Dermis microvascular lymphatic vessel endothelial cell (primary cell): ENCODE results near the gene ENAM. TPM values are rescaled to one million over a fixed set of nuclear protein-coding genes. Genes with fewer than 3 reads are reported as not detected.
"Not testable (repeated sequence)": the region's sequence is repeated elsewhere in the genome, so short reads cannot be mapped to it uniquely, and the experiment has no call there.

ENCODE experiments used
- DNase-seq, 2 donors: peaks; one replicate each; pipeline versions ENCODE4 v3.0.0 to v3.0.0-alpha.2; 2010; ENCODE audit warnings: low read depth in 2 of 2
- total RNA-seq: library from RNA; depleted of rRNA; stranded (reverse); fragments of >200 nt; gene quantifications from 2 replicates; pipeline ENCODE4 v1.2.1, GENCODE V29; 2014

Gene ENAM
- total RNA-seq, 1 donor from 2014 or later: not detected

GRCh38 chr4:70624226-70624793, 4.2 kb upstream of the ENAM start:
- DNase-seq: peak in 1 of 2 donors; percentile 6

- DNase-seq: no peak
Observed at GRCh38 chr4:70627620-70628019, 924 bp upstream of the ENAM start.

DNA sequence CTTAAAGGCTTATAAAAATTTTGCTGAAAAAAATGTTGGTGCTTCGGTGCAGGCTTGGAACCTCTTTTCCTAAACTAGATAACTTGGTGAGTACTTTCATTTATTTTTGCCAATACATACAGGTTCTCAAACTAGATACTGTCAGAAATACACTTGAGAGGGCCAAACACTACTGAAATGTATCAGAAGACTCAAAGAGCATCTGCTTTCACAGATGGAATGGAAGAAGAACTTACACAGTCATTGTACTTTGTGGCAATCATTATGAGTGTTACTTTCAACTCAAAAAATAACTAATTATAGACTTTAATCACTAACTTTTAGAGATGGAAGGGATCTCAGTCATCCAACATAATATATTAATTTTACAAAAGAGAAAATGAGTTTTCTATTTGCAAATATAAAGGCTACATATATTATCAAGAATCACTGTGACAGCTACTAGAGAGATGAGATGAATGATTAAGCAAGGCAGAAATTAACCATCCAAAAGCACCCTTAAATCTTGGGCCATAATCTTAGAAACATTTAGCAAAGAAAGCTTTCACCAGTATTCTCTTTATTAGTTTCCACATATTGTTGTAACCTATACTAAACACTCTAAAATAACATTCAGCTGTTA, 1.0 kb downstream of the ENAM start:
- no peak for DNase-seq

GRCh38 chr4:70630162-70630561, 1.6 kb downstream of the ENAM start:
- DNase-seq: no peak

- DNase-seq: peak; percentile 36 to 58
Observed at GRCh38 chr4:70632028-70632427, 3.5 kb downstream of the ENAM start.

DNA sequence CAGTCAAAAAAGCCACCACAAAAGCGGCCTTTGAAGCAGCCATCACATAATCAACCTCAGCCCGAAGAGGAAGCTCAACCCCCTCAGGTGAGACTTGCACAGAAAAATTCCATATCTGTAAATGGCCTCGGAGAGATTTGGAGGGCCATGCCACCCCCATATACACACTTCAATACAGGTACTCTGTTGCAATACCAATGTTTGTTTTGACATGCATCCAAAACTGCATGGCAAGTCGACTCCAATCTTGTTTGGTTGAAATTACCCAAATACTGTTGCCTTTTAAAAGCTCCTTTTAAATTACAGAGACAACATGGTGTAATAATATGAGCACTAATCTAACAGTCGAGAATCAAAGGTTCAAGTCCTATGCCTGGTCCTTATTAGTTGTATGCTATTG, 5.9 kb downstream of the ENAM start:
- DNase-seq: no peak

GRCh38 chr4:70637239-70637913, 8.8 kb downstream of the ENAM start:
- no peak for DNase-seq

- DNase-seq: no peak
Observed at GRCh38 chr4:70640192-70640591, 11.6 kb downstream of the ENAM start.

DNA sequence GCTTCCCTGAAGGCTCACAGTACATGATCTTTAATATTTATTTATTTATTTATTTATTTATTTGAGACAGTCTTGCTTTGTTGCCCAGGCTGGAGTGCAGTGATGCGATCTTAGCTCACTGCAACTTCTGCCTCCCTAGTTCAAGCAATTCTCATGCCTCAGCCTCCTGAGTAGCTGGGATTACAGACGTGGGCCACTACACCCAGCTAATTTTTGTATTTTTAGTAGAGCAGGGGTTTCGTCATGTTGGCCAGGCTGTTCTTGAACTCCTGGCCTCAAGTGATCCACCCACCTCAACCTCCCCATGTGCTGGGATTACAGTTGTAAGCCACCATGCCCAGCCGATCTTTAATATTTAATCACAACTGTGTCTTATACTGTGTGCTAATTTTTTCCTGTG, 22.2 kb downstream of the ENAM start:
- DNase-seq: not testable (repeated sequence)

DNA sequence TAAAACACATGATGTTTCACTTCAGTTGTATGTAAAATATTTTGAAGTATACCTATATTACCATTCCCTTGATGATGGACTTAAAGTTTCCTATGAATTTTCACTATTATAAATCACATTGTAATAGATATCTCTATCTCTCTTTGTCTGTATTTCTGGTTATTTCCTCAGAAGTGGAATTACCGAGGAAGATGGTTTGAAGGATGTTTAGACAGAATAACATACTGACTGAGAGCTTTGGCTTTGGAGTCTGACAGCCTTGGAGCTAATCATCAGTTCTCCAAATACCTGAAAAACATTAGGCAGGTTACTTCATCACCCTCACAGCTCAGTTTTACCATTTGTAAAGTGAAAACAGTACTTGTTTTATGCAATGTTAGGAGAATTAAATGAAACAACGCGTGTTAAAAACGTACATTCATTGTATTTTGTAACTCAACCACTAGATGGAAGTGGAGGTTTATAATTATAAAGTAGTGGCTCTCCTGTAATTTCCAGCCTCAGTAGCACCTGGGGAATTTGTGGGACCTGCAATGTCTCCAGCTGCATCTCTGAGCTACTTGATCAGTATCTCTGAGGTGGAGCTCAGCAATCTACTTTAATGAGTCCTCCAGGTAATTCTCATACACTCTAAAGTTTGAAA, 23.4 kb downstream of the ENAM start:
- DNase-seq: peak; percentile 18 to 40

DNA sequence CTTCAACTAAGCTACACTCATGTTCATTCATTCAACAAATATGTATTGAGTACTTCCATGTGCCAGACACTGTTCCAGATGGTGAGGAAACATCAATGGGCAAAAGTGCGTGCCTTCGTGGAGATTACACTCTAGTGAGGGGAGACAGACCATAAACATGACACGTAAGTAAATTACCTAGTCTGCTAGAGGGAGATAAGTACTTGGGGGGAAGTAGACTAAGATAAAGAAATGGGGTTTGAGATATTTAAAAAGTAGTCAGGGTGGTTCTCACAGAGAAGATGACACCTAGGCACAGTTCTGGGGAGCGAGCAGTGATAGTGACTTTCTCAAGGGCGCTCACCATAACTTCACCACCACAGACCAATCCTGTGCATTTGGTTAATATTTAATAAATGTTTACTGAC, 26.1 kb downstream of the ENAM start:
- DNase-seq: no peak

DNA sequence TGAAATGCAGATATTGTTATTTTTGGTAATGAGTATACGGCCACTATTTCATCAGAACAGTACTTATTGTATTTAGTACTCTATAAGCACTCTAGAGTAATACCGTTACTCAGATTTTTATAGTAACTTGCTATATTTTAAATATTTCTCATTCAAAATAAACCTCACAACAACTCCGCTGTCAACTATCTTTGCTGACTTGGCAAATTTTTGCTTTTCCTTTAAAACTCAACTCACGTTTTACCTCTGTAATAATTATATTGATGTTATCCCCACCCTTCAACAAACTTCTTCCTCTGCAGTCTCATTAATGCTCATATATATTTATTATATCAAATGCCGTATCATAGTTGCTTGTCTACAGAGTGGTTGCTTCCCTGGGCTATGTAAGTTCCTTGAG, 28.8 kb downstream of the ENAM start:
- no peak for DNase-seq

- DNase-seq: no peak
Observed at GRCh38 chr4:70658418-70658817, 29.9 kb downstream of the ENAM start.

- no peak for DNase-seq
Observed at GRCh38 chr4:70660106-70660505, 31.6 kb downstream of the ENAM start.

GRCh38 chr4:70661309-70661922, 32.9 kb downstream of the ENAM start:
- DNase-seq: not testable (repeated sequence)

DNA sequence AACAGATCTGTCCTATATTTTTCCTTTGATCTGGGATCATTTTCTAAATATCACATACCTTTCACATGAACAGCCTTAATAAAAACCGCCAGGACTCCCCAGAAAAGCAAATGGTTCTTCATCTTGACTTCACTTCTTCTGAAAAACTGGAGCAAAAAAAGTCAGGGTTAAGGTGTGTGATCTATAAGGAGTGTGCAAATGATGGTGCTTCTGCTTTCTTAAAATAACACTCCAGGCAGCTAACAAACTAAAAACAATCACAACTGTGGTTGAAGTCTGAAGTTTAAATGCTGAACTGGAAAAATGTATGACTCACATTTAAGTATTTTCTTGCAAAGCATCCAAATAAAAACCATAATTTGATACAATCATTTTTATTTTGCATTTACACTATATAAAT, 37.8 kb downstream of the ENAM start, which contains the start of gene JCHAIN:
Gene JCHAIN, minus strand, starts transcription at position 140 of the 400 bp plus-strand sequence. Its CDS starts 18 bp downstream, at position 122.
- DNase-seq: no peak

DNA sequence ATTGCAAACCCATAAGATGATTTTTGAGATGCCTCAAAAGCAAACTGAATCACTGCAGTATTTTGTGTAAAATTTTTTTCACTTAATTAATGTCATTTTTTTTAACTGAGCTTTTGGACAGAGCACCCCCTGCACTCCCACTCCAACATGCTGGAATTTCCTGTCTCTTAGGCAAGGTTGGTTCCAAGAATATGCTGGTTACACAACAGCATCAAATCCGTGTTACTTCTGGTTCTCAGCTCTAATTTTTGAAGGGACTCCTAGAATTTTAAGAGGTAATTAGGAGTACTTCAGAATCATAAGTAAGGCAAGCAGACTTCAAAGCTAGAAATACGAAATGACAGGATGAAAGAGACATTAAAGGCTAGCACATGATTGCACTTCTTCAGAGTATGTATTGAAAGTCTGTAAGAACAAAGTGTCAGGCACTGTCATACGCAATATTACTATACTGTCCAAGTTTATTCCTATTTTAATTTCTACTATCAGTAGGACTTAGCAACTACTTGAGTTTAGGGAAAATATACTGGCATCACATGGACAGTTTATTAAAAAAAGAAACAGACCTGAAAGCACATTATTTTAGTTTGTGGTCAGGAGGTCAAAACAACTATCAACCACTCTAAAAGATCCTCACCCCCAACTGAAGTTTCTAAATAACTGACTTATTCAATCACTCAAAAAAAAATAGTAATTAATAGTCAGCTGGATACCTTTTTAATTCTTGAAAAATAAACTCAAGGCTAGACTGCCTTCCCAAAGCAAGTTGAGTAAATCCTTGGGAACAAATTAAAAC, 39.4 kb downstream of the ENAM start:
- no peak for DNase-seq

- no peak for DNase-seq
Observed at GRCh38 chr4:70670332-70671014, 41.9 kb downstream of the ENAM start.

GRCh38 chr4:70671091-70671490, 42.5 kb downstream of the ENAM start:
- no peak for DNase-seq

GRCh38 chr4:70674191-70674590, 45.6 kb downstream of the ENAM start:
- DNase-seq: no peak

GRCh38 chr4:70674731-70675130, 46.2 kb downstream of the ENAM start:
- DNase-seq: no peak
